Kidney (tissue), 14 donors: ENCODE measurements around the gene ZNF837. TPM values are rescaled to one million over a fixed set of nuclear protein-coding genes. Genes with fewer than 3 reads are reported as not detected.

Experiments
- DNase-seq, 5 donors: peaks; one replicate each; pipeline ENCODE4 v3.0.0-alpha.2; 2013 to 2020
- FAIRE-seq: peaks from 2 replicates; lab custom pipeline; 2012; peaks lifted over from hg19 to GRCh38; lab: Jason Lieb, UNC
- H3K27ac ChIP-seq, 2 donors: one replicate each; pipeline ENCODE4 v1.7.0; 2013; ENCODE audit warnings: low read depth in 2 of 2, low read length in 2 of 2, inconsistent platforms in 1 of 2
- H3K27me3 ChIP-seq: one replicate; pipeline ENCODE4 v1.7.1; 2013; ENCODE audit warnings: low read length, inconsistent platforms; ENCODE audit not compliant: control insufficient read depth, insufficient read depth
- H3K36me3 ChIP-seq, 3 donors: one replicate each; pipeline versions ENCODE4 v1.7.0 to v1.7.1; 2013; ENCODE audit warnings: low read length in 3 of 3, control low read depth in 1 of 3, inconsistent platforms in 1 of 3; ENCODE audit not compliant: insufficient read depth in 3 of 3, control insufficient read depth in 2 of 3
- H3K4me1 ChIP-seq, 3 donors: one replicate each; pipeline versions ENCODE4 v1.7.0 to v1.7.1; 2013; ENCODE audit warnings: low read length in 3 of 3, inconsistent platforms in 1 of 3, low read depth in 1 of 3; ENCODE audit not compliant: control insufficient read depth in 2 of 3, insufficient read depth in 2 of 3
- H3K4me3 ChIP-seq, 3 donors: one replicate each; pipeline versions ENCODE4 v1.7.0 to v1.8.1; 2013; ENCODE audit warnings: low read length in 3 of 3, control low read depth in 1 of 3, inconsistent platforms in 1 of 3
- H3K9ac ChIP-seq, 3 donors: one replicate each; pipeline versions ENCODE4 v1.7.0 to v1.7.1; 2013; ENCODE audit warnings: low read length in 3 of 3, control low read depth in 1 of 3, inconsistent platforms in 1 of 3
- H3K9me3 ChIP-seq, 3 donors: one replicate each; pipeline versions ENCODE4 v1.7.0 to v1.7.1; 2013; ENCODE audit warnings: low read length in 3 of 3, control low read depth in 1 of 3, inconsistent platforms in 1 of 3; ENCODE audit not compliant: control insufficient read depth in 2 of 3, insufficient read depth in 1 of 3
- CTCF ChIP-seq: IDR thresholded peaks from 3 replicates; pipeline ENCODE4 v1.5.1; 2012; ENCODE audit warnings: mild to moderate bottlenecking, moderate library complexity, borderline replicate concordance; ENCODE audit not compliant: insufficient read depth; ENCODE audit errors: extremely low read depth
- intact Hi-C: fragments of 100-400 bp; cut with DNase I; formaldehyde crosslinking; loops from one replicate; pipeline ENCODE4 v1.11.1; 2022
- polyA plus RNA-seq: library from polyadenylated mRNA; stranded (reverse); fragments of 350-450 nt; fragmentation: Illumina TruSeq; extraction: RNeasy Lipid Tissue Mini Kit (QIAGEN cat#74804); gene quantifications from one replicate; pipeline ENCODE4 v1.2.3, GENCODE V29; 2014; ENCODE audit warnings: low read depth, low replicate concordance; ENCODE audit not compliant: insufficient read depth
- total RNA-seq: library from RNA; stranded (reverse); fragmentation: NEBNext Ultra II Directional; extraction: Animal tissue kit (Norgen Biotek cat#: 25700); gene quantifications from one replicate; pipeline ENCODE4 v1.2.1, GENCODE V29; 2021
- donor health status: control.
- donor health status: control.
- donor health status: control.
- donor health status: control.
- donor health status: control.
- donor health status: DM: yes; HTN: yes; CAD: no.
- donor health status: Normal renal cell carcinoma (clear cell type).

The ZNF837 gene
- total and polyA plus RNA-seq, 2 donors from 2014 or later, result 3.6 to 5.0 TPM

- Histone ChIP-seq H3K4me3 (no peak overlapping the region), H3K4me1 (no peaks in the 10 kb centered on the region), H3K27me3 (no peaks in the 10 kb centered on the region), H3K9me3 (peaks cover 2 to 14% (median 5%) of the 10 kb centered on the region in 3 donors), H3K27ac (no peak overlapping the region), H3K9ac (no peak overlapping the region), H3K36me3 (peaks cover 16 to 38% (median 22%) of the 10 kb centered on the region in 3 donors)
- DNase-seq (no peak), FAIRE-seq (no peak)
- no peak for TF ChIP-seq CTCF
- intact Hi-C loops, result no loop called here
Observed at GRCh38 chr19:58417071-58417470, 36.2 kb upstream of the ZNF837 start.

GRCh38 chr19:58416604-58417003 is 35.8 kb upstream of the ZNF837 start:
- no peak overlapping the region for H3K4me3 ChIP-seq
- no peak overlapping the region for H3K27ac ChIP-seq
- peaks cover 16 to 38% (median 22%) of the 10 kb centered on the region in 3 donors for H3K36me3 ChIP-seq
- intact Hi-C loops, result no loop called here
- no peak for TF ChIP-seq CTCF
- H3K27me3 ChIP-seq, result no peaks in the 10 kb centered on the region
- DNase-seq, result no peak
- peaks cover 2 to 14% (median 5%) of the 10 kb centered on the region in 3 donors for H3K9me3 ChIP-seq
- FAIRE-seq, result no peak
- H3K9ac ChIP-seq, result no peak overlapping the region
- H3K4me1 ChIP-seq, result no peaks in the 10 kb centered on the region

- DNase-seq (peak in 4 of 5 donors; percentile 39 to 74 (median 50)), FAIRE-seq (no peak)
- Histone ChIP-seq H3K9ac (peak overlapping the region; percentile 61 to 88 (median 66)), H3K36me3 (no peaks in the 10 kb centered on the region), H3K27me3 (no peaks in the 10 kb centered on the region), H3K4me3 (peak overlapping the region; percentile 59 to 88 (median 66)), H3K9me3 (no peaks in the 10 kb centered on the region), H3K4me1 (peaks cover 4 to 24% (median 12%) of the 10 kb centered on the region in 3 donors), H3K27ac (peak overlapping the region; percentile 45 to 96)
- no peak for TF ChIP-seq CTCF
- intact Hi-C loops, result no loop called here
Observed at GRCh38 chr19:58409010-58409790, 28.4 kb upstream of the ZNF837 start.
